Suprapubic skin (tissue), 3 donors: ENCODE results near the gene TRRAP.

Experiments used
- POLR2A ChIP-seq, 2 donors: fragments of 450-650 bp; IDR thresholded peaks; one replicate each; pipeline ENCODE4 v1.6.1; 2017; ENCODE audit warnings: antibody characterized with exemption in 2 of 2, mild to moderate bottlenecking in 2 of 2, moderate library complexity in 2 of 2
- TF ChIP-seq, protein P1 (sequence below), 2 donors: fragments of 200-600 bp in 1 of 2; fragments of 450-650 bp in 1 of 2; sonication (generic) in 1 of 2; IDR thresholded peaks; one replicate each; pipeline ENCODE4 v1.5.1; 2016 to 2019; ENCODE audit warnings: antibody characterized with exemption in 2 of 2, mild to moderate bottlenecking in 1 of 2, moderate library complexity in 1 of 2

DNA sequence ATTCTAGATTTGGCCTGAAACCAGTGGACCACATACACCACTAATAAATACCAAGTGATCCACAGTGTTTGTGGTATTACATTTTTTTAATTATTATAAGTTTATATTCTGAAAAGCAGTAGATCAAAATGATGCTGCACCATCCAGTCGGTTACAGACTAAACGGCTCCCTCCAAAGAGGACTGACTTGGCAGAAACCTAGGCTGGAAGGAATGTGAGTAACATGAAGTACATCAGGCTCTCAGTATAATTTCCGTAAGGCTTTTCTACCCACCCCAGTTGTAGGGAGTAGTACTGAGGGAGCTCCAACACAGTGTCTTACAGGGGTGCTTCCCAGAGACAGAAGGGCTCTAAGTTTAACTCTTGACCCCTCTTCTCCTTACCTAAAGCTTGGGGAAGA lies 119.5 kb downstream of the TRRAP start:
- TF ChIP-seq, protein P1, sequence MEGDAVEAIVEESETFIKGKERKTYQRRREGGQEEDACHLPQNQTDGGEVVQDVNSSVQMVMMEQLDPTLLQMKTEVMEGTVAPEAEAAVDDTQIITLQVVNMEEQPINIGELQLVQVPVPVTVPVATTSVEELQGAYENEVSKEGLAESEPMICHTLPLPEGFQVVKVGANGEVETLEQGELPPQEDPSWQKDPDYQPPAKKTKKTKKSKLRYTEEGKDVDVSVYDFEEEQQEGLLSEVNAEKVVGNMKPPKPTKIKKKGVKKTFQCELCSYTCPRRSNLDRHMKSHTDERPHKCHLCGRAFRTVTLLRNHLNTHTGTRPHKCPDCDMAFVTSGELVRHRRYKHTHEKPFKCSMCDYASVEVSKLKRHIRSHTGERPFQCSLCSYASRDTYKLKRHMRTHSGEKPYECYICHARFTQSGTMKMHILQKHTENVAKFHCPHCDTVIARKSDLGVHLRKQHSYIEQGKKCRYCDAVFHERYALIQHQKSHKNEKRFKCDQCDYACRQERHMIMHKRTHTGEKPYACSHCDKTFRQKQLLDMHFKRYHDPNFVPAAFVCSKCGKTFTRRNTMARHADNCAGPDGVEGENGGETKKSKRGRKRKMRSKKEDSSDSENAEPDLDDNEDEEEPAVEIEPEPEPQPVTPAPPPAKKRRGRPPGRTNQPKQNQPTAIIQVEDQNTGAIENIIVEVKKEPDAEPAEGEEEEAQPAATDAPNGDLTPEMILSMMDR (IDR thresholded peaks at IDR 0.05): no peak
- TF ChIP-seq POLR2A (IDR thresholded peaks at IDR 0.05): no peak
